Loucy (cell line): ENCODE results near the gene FCGR2B.
"Not testable (repeated sequence)": the region's sequence is repeated elsewhere in the genome, so short reads cannot be mapped to it uniquely, and the experiment has no call there.

ENCODE experiments used
- EZH2phosphoT487 ChIP-seq: fragments of 200-600 bp; IDR thresholded peaks from 2 replicates; pipeline ENCODE4 v1.6.1; 2018; ENCODE audit warnings: antibody characterized with exemption, mild to moderate bottlenecking, moderate library complexity, borderline replicate concordance
- TF ChIP-seq, protein P1 (sequence below): fragments of 200-600 bp; sonication (generic); conservative IDR thresholded peaks from 2 replicates; pipeline ENCODE4 v1.5.1; 2014; ENCODE audit warnings: mild to moderate bottlenecking, antibody characterized with exemption, low read length

- TF ChIP-seq, protein P1, sequence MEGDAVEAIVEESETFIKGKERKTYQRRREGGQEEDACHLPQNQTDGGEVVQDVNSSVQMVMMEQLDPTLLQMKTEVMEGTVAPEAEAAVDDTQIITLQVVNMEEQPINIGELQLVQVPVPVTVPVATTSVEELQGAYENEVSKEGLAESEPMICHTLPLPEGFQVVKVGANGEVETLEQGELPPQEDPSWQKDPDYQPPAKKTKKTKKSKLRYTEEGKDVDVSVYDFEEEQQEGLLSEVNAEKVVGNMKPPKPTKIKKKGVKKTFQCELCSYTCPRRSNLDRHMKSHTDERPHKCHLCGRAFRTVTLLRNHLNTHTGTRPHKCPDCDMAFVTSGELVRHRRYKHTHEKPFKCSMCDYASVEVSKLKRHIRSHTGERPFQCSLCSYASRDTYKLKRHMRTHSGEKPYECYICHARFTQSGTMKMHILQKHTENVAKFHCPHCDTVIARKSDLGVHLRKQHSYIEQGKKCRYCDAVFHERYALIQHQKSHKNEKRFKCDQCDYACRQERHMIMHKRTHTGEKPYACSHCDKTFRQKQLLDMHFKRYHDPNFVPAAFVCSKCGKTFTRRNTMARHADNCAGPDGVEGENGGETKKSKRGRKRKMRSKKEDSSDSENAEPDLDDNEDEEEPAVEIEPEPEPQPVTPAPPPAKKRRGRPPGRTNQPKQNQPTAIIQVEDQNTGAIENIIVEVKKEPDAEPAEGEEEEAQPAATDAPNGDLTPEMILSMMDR: not testable (repeated sequence)
- TF ChIP-seq EZH2phosphoT487: not testable (repeated sequence)
These were observed 23.7 kb upstream of the FCGR2B start for GRCh38 chr1:161639203-161639602.
